GM23338 (cell line): Measurements from ENCODE around the gene TIMM22. TPM values are rescaled to one million over a fixed set of nuclear protein-coding genes. Genes with fewer than 3 reads are reported as not detected.

Experiments used
- CREB1 ChIP-seq: fragments of 250-450 bp; sonication (Bioruptor Pico); IDR thresholded peaks from 2 replicates; pipeline ENCODE4 v1.5.0; 2020; ENCODE audit warnings: low read depth, mild to moderate bottlenecking, moderate library complexity
- EZH2 ChIP-seq: fragments of 200-600 bp; sonication (generic); IDR thresholded peaks from one replicate; pipeline ENCODE4 v1.8.0; 2017; ENCODE audit warnings: antibody characterized with exemption, mild to moderate bottlenecking, low read depth; ENCODE audit not compliant: unreplicated experiment
- EZH2phosphoT487 ChIP-seq: fragments of 200-600 bp; sonication (generic); IDR thresholded peaks from one replicate; pipeline ENCODE4 v1.8.1; 2018; ENCODE audit warnings: antibody characterized with exemption; ENCODE audit not compliant: unreplicated experiment
- JUNB ChIP-seq: IDR thresholded peaks from one replicate; pipeline ENCODE4 v1.6.1; 2016; ENCODE audit warnings: antibody characterized with exemption; ENCODE audit not compliant: unreplicated experiment
- NANOG ChIP-seq: IDR thresholded peaks from 2 replicates; pipeline ENCODE4 v1.6.1; 2016; ENCODE audit warnings: antibody characterized with exemption, borderline replicate concordance
- POLR2AphosphoS5 ChIP-seq: IDR thresholded peaks from 2 replicates; pipeline ENCODE4 v1.6.1; 2016; ENCODE audit warnings: antibody characterized with exemption, low read depth
- STAT1 ChIP-seq: IDR thresholded peaks from one replicate; pipeline ENCODE4 v1.6.1; 2016; ENCODE audit warnings: antibody characterized with exemption; ENCODE audit not compliant: unreplicated experiment
- ZNF114 ChIP-seq: fragments of 250-450 bp; sonication (Bioruptor Pico); IDR thresholded peaks from 2 replicates; pipeline ENCODE4 v1.5.0; 2020; ENCODE audit warnings: mild to moderate bottlenecking, moderate library complexity
- ZNF331 ChIP-seq: fragments of 250-450 bp; sonication (Bioruptor Pico); IDR thresholded peaks from 2 replicates; pipeline ENCODE4 v1.5.0; 2020; ENCODE audit warnings: low read depth, mild to moderate bottlenecking, moderate library complexity
- polyA plus RNA-seq: library from polyadenylated mRNA; unstranded; fragments of >200 nt; fragmentation: Nextera tagmentation; extraction: Ambion mirVana; gene quantifications from 2 replicates; pipeline ENCODE4 v1.2.1, GENCODE V29; 2016
- total RNA-seq: library from RNA; depleted of rRNA; stranded (reverse); fragments of >200 nt; shearing (Covaris generic); gene quantifications from 2 replicates; pipeline ENCODE4 v1.2.3, GENCODE V29; 2014
- TF ChIP-seq, protein P1 (sequence below): fragments of 250-450 bp; sonication (Bioruptor Pico); IDR thresholded peaks from 2 replicates; pipeline ENCODE4 v1.5.0; 2020; ENCODE audit warnings: mild to moderate bottlenecking, moderate library complexity
- TF ChIP-seq, protein P2 (sequence below): IDR thresholded peaks from 2 replicates; pipeline ENCODE4 v1.6.1; 2016; ENCODE audit warnings: antibody characterized with exemption
- TF ChIP-seq, protein P3 (sequence below), 2 experiments: fragments of 200-600 bp in 1 of 2; sonication (generic) in 1 of 2; conservative IDR thresholded peaks; 2 replicates each; pipeline versions ENCODE4 v1.5.1 to v1.6.1; 2016 to 2017; ENCODE audit warnings: antibody characterized with exemption in 2 of 2, low read depth in 2 of 2, mild to moderate bottlenecking in 2 of 2, moderate library complexity in 1 of 2

The TIMM22 gene
- total and polyA plus RNA-seq, 2 experiments from 2014 or later, result 21.9 to 24.4 TPM

- TF ChIP-seq, protein P1, sequence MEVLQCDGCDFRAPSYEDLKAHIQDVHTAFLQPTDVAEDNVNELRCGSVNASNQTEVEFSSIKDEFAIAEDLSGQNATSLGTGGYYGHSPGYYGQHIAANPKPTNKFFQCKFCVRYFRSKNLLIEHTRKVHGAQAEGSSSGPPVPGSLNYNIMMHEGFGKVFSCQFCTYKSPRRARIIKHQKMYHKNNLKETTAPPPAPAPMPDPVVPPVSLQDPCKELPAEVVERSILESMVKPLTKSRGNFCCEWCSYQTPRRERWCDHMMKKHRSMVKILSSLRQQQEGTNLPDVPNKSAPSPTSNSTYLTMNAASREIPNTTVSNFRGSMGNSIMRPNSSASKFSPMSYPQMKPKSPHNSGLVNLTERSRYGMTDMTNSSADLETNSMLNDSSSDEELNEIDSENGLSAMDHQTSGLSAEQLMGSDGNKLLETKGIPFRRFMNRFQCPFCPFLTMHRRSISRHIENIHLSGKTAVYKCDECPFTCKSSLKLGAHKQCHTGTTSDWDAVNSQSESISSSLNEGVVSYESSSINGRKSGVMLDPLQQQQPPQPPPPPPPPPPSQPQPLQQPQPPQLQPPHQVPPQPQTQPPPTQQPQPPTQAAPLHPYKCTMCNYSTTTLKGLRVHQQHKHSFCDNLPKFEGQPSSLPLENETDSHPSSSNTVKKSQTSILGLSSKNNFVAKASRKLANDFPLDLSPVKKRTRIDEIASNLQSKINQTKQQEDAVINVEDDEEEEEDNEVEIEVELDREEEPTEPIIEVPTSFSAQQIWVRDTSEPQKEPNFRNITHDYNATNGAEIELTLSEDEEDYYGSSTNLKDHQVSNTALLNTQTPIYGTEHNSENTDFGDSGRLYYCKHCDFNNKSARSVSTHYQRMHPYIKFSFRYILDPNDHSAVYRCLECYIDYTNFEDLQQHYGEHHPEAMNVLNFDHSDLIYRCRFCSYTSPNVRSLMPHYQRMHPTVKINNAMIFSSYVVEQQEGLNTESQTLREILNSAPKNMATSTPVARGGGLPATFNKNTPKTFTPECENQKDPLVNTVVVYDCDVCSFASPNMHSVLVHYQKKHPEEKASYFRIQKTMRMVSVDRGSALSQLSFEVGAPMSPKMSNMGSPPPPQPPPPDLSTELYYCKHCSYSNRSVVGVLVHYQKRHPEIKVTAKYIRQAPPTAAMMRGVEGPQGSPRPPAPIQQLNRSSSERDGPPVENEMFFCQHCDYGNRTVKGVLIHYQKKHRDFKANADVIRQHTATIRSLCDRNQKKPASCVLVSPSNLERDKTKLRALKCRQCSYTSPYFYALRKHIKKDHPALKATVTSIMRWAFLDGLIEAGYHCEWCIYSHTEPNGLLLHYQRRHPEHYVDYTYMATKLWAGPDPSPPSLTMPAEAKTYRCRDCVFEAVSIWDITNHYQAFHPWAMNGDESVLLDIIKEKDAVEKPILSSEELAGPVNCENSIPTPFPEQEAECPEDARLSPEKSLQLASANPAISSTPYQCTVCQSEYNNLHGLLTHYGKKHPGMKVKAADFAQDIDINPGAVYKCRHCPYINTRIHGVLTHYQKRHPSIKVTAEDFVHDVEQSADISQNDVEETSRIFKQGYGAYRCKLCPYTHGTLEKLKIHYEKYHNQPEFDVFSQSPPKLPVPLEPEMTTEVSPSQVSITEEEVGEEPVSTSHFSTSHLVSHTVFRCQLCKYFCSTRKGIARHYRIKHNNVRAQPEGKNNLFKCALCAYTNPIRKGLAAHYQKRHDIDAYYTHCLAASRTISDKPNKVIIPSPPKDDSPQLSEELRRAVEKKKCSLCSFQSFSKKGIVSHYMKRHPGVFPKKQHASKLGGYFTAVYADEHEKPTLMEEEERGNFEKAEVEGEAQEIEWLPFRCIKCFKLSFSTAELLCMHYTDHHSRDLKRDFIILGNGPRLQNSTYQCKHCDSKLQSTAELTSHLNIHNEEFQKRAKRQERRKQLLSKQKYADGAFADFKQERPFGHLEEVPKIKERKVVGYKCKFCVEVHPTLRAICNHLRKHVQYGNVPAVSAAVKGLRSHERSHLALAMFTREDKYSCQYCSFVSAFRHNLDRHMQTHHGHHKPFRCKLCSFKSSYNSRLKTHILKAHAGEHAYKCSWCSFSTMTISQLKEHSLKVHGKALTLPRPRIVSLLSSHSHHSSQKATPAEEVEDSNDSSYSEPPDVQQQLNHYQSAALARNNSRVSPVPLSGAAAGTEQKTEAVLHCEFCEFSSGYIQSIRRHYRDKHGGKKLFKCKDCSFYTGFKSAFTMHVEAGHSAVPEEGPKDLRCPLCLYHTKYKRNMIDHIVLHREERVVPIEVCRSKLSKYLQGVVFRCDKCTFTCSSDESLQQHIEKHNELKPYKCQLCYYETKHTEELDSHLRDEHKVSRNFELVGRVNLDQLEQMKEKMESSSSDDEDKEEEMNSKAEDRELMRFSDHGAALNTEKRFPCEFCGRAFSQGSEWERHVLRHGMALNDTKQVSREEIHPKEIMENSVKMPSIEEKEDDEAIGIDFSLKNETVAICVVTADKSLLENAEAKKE (CRISPR knock-in tag), result no peak
- TF ChIP-seq STAT1 (no peak), EZH2phosphoT487 (no peak), EZH2 (no peak), NANOG (no peak), ZNF331 (CRISPR knock-in tag) (no peak), CREB1 (CRISPR knock-in tag) (no peak), JUNB (no peak), POLR2AphosphoS5 (no peak), ZNF114 (CRISPR knock-in tag) (no peak)
- TF ChIP-seq, protein P2, sequence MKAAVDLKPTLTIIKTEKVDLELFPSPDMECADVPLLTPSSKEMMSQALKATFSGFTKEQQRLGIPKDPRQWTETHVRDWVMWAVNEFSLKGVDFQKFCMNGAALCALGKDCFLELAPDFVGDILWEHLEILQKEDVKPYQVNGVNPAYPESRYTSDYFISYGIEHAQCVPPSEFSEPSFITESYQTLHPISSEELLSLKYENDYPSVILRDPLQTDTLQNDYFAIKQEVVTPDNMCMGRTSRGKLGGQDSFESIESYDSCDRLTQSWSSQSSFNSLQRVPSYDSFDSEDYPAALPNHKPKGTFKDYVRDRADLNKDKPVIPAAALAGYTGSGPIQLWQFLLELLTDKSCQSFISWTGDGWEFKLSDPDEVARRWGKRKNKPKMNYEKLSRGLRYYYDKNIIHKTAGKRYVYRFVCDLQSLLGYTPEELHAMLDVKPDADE, result no peak
- TF ChIP-seq, protein P3, sequence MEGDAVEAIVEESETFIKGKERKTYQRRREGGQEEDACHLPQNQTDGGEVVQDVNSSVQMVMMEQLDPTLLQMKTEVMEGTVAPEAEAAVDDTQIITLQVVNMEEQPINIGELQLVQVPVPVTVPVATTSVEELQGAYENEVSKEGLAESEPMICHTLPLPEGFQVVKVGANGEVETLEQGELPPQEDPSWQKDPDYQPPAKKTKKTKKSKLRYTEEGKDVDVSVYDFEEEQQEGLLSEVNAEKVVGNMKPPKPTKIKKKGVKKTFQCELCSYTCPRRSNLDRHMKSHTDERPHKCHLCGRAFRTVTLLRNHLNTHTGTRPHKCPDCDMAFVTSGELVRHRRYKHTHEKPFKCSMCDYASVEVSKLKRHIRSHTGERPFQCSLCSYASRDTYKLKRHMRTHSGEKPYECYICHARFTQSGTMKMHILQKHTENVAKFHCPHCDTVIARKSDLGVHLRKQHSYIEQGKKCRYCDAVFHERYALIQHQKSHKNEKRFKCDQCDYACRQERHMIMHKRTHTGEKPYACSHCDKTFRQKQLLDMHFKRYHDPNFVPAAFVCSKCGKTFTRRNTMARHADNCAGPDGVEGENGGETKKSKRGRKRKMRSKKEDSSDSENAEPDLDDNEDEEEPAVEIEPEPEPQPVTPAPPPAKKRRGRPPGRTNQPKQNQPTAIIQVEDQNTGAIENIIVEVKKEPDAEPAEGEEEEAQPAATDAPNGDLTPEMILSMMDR (conservative IDR thresholded peaks at IDR 0.05; ENCODE audit: low read depth in 2 of 2), result no peak
Observed at GRCh38 chr17:1040216-1040600, 43.3 kb downstream of the TIMM22 start (continued).
